Activated T-helper 2 cell treated with anti-CD3 and anti-CD28 coated beads, Interferon-gamma antibody, Interleukin-2, Interleukin-4, amounts not matched to agents 10 μg/mL and 5 μg/mL and 100 μg/mL, durations not matched to agents 14 hours and 24 hours and 36 hours (primary cell): ENCODE results near the gene ALX4. TPM values are rescaled to one million over a fixed set of nuclear protein-coding genes. Genes with fewer than 3 reads are reported as not detected.

Source experiments
- DNase-seq: peaks from one replicate; pipeline ENCODE4 v3.0.0; 2021; ENCODE audit warnings: low spot score
- H3K27ac Mint-ChIP-seq: one replicate; pipeline ENCODE4 v1.8.0; 2021; ENCODE audit warnings: mixed read lengths
- H3K27me3 Mint-ChIP-seq: one replicate; pipeline ENCODE4 v1.8.0; 2021; ENCODE audit warnings: low read depth, mixed read lengths
- H3K36me3 Mint-ChIP-seq: one replicate; pipeline ENCODE4 v1.8.0; 2021; ENCODE audit warnings: low read depth, mixed read lengths
- H3K4me1 Mint-ChIP-seq: one replicate; pipeline ENCODE4 v1.8.0; 2021; ENCODE audit warnings: low read depth, mixed read lengths
- H3K4me3 Mint-ChIP-seq: one replicate; pipeline ENCODE4 v1.8.0; 2021; ENCODE audit warnings: low read depth, mild to moderate bottlenecking, moderate library complexity, mixed read lengths
- H3K9me3 Mint-ChIP-seq: one replicate; pipeline ENCODE4 v1.8.0; 2021; ENCODE audit warnings: mixed read lengths
- intact Hi-C: fragments of 100-400 bp; cut with micrococcal nuclease; formaldehyde crosslinking; loops from one replicate; pipeline ENCODE4 v1.15.1; 2023
- total RNA-seq: library from RNA; stranded (reverse); gene quantifications from 2 replicates; pipeline ENCODE4 v1.2.3, GENCODE V29; 2022

Gene ALX4
- total RNA-seq, 1 donor from 2014 or later, result not detected

- no peak overlapping the region for H3K4me3 Mint-ChIP-seq
- H3K36me3 Mint-ChIP-seq, result peaks cover 45% of the 10 kb centered on the region
- peaks cover 14% of the 10 kb centered on the region for H3K9me3 Mint-ChIP-seq
Observed at GRCh38 chr11:44247508-44247907, 62.4 kb downstream of the ALX4 start.

DNA sequence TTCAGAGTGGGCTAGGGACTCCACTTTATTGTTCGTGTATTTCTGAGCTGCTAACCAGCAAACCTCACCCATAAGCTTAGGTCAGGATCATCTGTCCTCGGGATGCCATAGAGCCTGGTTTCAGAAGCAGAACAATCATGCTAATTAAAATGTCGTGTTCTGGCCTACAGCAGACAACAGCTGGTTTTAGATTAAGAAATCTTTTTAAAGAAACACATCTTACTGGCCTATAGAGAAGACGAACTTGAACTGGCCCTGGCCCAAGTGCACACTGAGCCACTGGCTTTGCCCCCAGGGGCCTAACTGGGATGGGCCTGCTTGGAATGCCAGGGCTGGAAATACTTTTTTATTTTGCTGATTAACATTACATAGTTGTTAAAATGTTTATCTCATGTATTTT lies 63.2 kb downstream of the ALX4 start:
- peaks cover 37% of the 10 kb centered on the region for H3K36me3 Mint-ChIP-seq
- no peak for DNase-seq
- no peaks in the 10 kb centered on the region for H3K27me3 Mint-ChIP-seq
- H3K27ac Mint-ChIP-seq, result no peak overlapping the region
- peaks cover 6% of the 10 kb centered on the region for H3K9me3 Mint-ChIP-seq
- H3K4me1 Mint-ChIP-seq, result no peaks in the 10 kb centered on the region
- no peak overlapping the region for H3K4me3 Mint-ChIP-seq
- intact Hi-C loops, result no loop called here

More at GRCh38 chr11:44247508-44247907, 62.4 kb downstream of the ALX4 start:
- no peak overlapping the region for H3K27ac Mint-ChIP-seq
- H3K27me3 Mint-ChIP-seq, result no peaks in the 10 kb centered on the region
- DNase-seq, result no peak
- intact Hi-C loops, result no loop called here
- no peaks in the 10 kb centered on the region for H3K4me1 Mint-ChIP-seq

- Mint-ChIP-seq H3K4me1 (no peaks in the 10 kb centered on the region), H3K4me3 (no peak overlapping the region), H3K27ac (no peak overlapping the region), H3K36me3 (peaks cover 25% of the 10 kb centered on the region), H3K9me3 (no peaks in the 10 kb centered on the region), H3K27me3 (no peaks in the 10 kb centered on the region)
- DNase-seq, result no peak
- intact Hi-C loops, result no loop called here
Observed at GRCh38 chr11:44244639-44245310, 65.2 kb downstream of the ALX4 start.

- H3K4me3 Mint-ChIP-seq, result no peak overlapping the region
- H3K4me1 Mint-ChIP-seq, result no peaks in the 10 kb centered on the region
- H3K9me3 Mint-ChIP-seq, result no peaks in the 10 kb centered on the region
- no peak for DNase-seq
- H3K27me3 Mint-ChIP-seq, result no peaks in the 10 kb centered on the region
- intact Hi-C loops, result no loop called here
- peaks cover 19% of the 10 kb centered on the region for H3K36me3 Mint-ChIP-seq
- H3K27ac Mint-ChIP-seq, result no peak overlapping the region
Observed at GRCh38 chr11:44243595-44244343, 66.2 kb downstream of the ALX4 start.

DNA sequence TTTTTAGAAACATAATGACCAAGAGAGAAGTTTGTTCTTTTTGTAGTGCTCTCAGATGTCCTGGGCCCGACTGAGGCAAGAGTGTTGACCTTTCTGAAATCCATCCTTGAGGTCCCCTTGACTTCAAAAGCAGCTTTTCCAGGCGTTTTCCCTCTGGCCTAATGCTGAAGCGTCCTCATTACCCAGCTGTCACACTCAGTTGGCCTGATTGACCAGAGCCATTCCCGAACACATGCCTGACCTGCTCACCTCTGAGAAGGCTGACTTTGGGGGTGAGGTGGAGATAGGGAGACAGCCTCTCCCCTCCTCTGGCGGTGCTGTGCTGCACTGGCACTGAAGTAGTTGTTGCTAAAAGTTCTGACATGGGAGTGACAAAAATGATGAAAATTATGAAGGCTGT lies 66.9 kb downstream of the ALX4 start:
- intact Hi-C loops, result no loop called here
- H3K9me3 Mint-ChIP-seq, result no peaks in the 10 kb centered on the region
- H3K4me3 Mint-ChIP-seq, result no peak overlapping the region
- peaks cover 17% of the 10 kb centered on the region for H3K36me3 Mint-ChIP-seq
- no peak for DNase-seq
- H3K4me1 Mint-ChIP-seq, result no peaks in the 10 kb centered on the region
- H3K27ac Mint-ChIP-seq, result no peak overlapping the region
- H3K27me3 Mint-ChIP-seq, result no peaks in the 10 kb centered on the region

DNA sequence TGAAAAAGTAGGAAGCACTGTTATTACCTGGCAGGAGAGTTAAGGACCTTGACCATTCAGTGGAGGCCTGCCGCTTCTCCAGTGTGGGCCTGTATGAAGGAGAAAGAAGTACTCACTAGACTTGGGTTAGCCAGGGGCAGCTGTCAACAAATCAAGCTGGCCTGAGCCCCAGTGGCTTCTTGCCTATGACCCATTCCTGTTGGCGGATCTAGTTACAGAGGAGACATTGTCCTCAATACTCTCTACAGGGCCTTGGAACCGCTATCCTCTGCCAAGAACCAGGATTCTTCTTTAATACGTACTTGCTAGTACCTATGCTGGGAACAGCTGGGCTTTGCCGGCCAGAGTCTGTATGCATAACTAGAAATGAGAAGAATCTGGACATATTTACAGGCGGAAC lies 68.1 kb downstream of the ALX4 start:
- Mint-ChIP-seq H3K27me3 (no peaks in the 10 kb centered on the region), H3K4me3 (no peak overlapping the region), H3K27ac (no peak overlapping the region), H3K4me1 (no peaks in the 10 kb centered on the region), H3K9me3 (no peaks in the 10 kb centered on the region), H3K36me3 (peaks cover 23% of the 10 kb centered on the region)
- intact Hi-C loops, result no loop called here
- no peak for DNase-seq

- Mint-ChIP-seq H3K27me3 (no peaks in the 10 kb centered on the region), H3K27ac (no peak overlapping the region), H3K9me3 (no peaks in the 10 kb centered on the region), H3K4me3 (no peak overlapping the region), H3K4me1 (no peaks in the 10 kb centered on the region), H3K36me3 (peaks cover 11% of the 10 kb centered on the region)
- intact Hi-C loops, result no loop called here
- no peak for DNase-seq
Observed at GRCh38 chr11:44237156-44237555, 72.8 kb downstream of the ALX4 start.

DNA sequence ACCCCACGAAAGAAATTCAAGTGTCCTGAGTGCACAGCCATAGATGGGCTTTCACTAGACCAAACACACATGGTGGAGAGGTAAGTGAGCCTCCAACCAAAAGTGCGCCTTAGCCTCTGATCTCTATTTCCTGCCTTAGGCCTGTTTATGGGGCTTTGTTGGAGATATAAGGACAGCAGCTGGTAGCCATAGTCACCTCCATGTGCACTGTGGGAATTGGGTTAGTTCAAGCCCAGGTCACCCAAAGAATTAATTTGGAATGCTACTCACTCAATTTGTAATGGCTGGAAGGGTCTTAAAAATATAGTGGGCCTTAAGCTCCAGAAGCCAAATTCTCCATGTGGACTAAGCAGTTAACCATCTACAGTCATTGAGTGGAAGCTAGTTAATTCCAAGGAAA lies 73.6 kb downstream of the ALX4 start:
- Mint-ChIP-seq H3K36me3 (peaks cover 11% of the 10 kb centered on the region), H3K9me3 (no peaks in the 10 kb centered on the region), H3K27ac (no peak overlapping the region), H3K27me3 (no peaks in the 10 kb centered on the region), H3K4me3 (no peak overlapping the region), H3K4me1 (no peaks in the 10 kb centered on the region)
- intact Hi-C loops, result no loop called here
- no peak for DNase-seq

DNA sequence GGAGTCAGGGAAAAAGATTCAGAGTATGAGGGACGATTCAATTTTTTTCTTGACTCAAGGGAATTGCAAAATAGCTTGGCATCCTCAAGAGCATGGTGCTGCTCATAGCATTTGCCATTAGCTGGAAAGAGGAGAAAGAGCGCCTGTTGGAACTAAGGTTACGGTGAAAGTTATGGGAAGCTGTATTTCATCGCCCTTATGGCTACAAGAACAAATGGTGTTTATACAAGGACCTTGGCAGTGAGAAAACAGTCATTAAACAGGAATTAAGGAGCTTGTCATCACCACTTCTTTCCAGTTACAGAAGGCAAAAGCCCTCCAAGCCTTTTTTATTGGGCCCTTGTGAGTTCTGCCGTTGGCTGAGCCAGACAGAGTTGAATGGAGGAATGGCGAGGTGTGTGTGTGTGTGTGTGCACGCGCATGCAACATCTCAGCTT lies 74.2 kb downstream of the ALX4 start:
- Mint-ChIP-seq H3K27me3 (no peaks in the 10 kb centered on the region), H3K4me3 (no peak overlapping the region), H3K9me3 (no peaks in the 10 kb centered on the region), H3K27ac (no peak overlapping the region), H3K36me3 (peaks cover 11% of the 10 kb centered on the region), H3K4me1 (no peaks in the 10 kb centered on the region)
- DNase-seq, result no peak
- intact Hi-C loops, result no loop called here

DNA sequence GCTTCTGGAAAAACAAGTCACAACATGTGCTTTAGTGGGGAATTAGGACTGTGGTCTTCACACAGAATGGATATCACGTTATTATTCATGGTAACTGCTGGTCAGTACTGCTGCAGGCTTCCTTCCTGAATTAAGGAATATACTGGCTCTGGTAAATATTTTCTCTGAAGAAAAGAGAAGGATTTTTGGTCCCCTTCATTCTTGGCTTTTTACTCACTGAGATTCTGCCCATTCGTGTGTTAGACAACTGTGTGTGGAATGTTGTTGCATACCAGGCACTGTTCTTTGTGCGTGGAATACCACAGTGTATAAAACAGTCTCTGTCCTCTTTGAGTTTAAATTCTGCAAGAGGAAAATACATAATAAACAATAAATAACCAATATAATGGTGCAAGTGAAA lies 80.3 kb downstream of the ALX4 start:
- no peaks in the 10 kb centered on the region for H3K9me3 Mint-ChIP-seq
- no peaks in the 10 kb centered on the region for H3K36me3 Mint-ChIP-seq
- no peaks in the 10 kb centered on the region for H3K27me3 Mint-ChIP-seq
- H3K4me3 Mint-ChIP-seq, result no peak overlapping the region
- DNase-seq, result no peak
- no peak overlapping the region for H3K27ac Mint-ChIP-seq
- H3K4me1 Mint-ChIP-seq, result peaks cover 4% of the 10 kb centered on the region
- intact Hi-C loops, result no loop called here

GRCh38 chr11:44229098-44229497 lies 80.8 kb downstream of the ALX4 start:
- Mint-ChIP-seq H3K27ac (no peak overlapping the region), H3K27me3 (no peaks in the 10 kb centered on the region)

GRCh38 chr11:44228379-44228778 lies 81.6 kb downstream of the ALX4 start:
- intact Hi-C loops, result no loop called here
- H3K9me3 Mint-ChIP-seq, result no peaks in the 10 kb centered on the region
- no peak for DNase-seq
- peaks cover 4% of the 10 kb centered on the region for H3K4me1 Mint-ChIP-seq
- no peak overlapping the region for H3K27ac Mint-ChIP-seq
- H3K4me3 Mint-ChIP-seq, result no peak overlapping the region
- H3K36me3 Mint-ChIP-seq, result no peaks in the 10 kb centered on the region
- H3K27me3 Mint-ChIP-seq, result no peaks in the 10 kb centered on the region

More at GRCh38 chr11:44229098-44229497, 80.8 kb downstream of the ALX4 start:
- DNase-seq, result no peak
- no peaks in the 10 kb centered on the region for H3K9me3 Mint-ChIP-seq
- no peaks in the 10 kb centered on the region for H3K36me3 Mint-ChIP-seq
- no peak overlapping the region for H3K4me3 Mint-ChIP-seq
- intact Hi-C loops, result no loop called here
- peaks cover 4% of the 10 kb centered on the region for H3K4me1 Mint-ChIP-seq

DNA sequence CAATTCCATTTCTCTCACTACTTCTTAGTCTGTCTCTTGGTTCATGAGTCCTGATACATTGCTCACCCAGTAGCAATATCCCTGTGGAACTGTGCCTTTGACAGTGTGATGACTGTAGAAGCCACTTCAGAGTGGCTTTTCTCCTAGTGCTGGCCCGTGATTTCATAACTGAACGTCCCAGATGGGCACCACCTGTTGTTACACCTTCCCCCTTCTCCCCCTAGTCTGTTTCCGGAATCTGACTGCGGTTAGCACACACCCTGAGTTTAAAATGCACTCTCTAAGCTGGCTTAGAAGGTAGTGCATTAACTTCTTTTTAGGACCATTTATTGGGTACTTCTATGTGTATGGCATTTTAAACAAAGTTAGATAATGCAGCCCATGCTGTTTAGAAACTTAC lies 83.0 kb downstream of the ALX4 start:
- H3K27ac Mint-ChIP-seq, result no peak overlapping the region
- H3K9me3 Mint-ChIP-seq, result no peaks in the 10 kb centered on the region
- no peaks in the 10 kb centered on the region for H3K36me3 Mint-ChIP-seq
- H3K27me3 Mint-ChIP-seq, result no peaks in the 10 kb centered on the region
- peaks cover 4% of the 10 kb centered on the region for H3K4me1 Mint-ChIP-seq
- no peak for DNase-seq
- no peak overlapping the region for H3K4me3 Mint-ChIP-seq
- intact Hi-C loops, result no loop called here
